ENCODE results near the gene MYO5C. TPM values are rescaled to one million over a fixed set of nuclear protein-coding genes. Genes with fewer than 3 reads are reported as not detected.

The MYO5C gene
- total and polyA plus RNA-seq, 3 donors from 2014 or later: 9.3 to 47.6 (median 40.0) TPM

DNA sequence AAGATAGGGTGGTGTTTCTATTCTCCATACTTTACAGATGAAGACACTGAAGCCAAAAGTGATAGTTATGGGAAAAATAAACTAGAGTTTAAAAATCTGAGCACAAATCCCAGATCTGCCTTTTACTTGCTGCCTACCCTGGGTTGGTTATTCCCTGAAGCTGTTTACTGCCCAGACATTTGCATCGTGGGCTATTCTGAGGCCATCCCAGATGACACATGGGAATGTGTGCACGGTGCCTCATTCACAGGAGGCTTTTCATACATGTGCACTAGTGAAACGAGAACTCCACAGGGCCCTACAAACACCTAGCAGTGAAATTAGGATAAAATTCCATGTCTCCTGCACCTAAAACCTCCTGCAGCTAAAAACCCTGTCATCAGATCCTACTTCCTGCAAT is 17.5 kb downstream of the MYO5C start:
- no peak overlapping the region for H3K4me3 ChIP-seq
- intact Hi-C loops (cut with DNase I; ENCODE audit: low total_unique reads): no loop called here
- TF ChIP-seq CTCF (IDR thresholded peaks at IDR 0.05) (no peak), POLR2A (IDR thresholded peaks at IDR 0.05) (no peak)
- no peaks in the 10 kb centered on the region for H3K36me3 ChIP-seq (ENCODE audit: low read depth, missing control alignments)
- peaks cover 9% of the 10 kb centered on the region for H3K4me1 ChIP-seq
- H3K9me3 ChIP-seq: no peaks in the 10 kb centered on the region
- H3K27me3 ChIP-seq: no peaks in the 10 kb centered on the region
- DNase-seq: no peak
- no peak overlapping the region for H3K27ac ChIP-seq
- 81 to 90% methylated on average over 3 of the region's 3 CpGs for WGBS, 2 donors

DNA sequence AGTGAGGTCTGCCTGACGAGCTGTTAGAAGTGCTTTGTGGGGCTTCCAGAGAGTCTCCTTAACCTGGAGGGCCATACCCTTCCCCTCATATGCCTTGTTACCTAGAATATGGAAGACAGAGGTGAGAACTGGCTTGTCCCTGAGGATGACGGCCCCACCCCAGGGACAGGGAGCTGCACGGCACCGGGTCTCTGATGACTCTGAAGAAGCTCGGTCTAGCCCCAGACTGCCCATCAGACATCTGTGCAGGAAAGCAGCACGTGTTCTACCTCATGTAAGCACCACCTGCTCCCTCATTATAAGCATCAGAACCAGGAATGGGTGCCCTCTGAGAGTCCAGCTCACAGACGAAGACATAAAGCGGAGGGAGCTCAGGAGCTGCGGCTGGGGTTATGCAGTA is 18.0 kb downstream of the MYO5C start:
- H3K27me3 ChIP-seq: no peaks in the 10 kb centered on the region
- H3K4me1 ChIP-seq: peaks cover 3% of the 10 kb centered on the region
- H3K27ac ChIP-seq: no peak overlapping the region
- no peak for DNase-seq
- H3K4me3 ChIP-seq: no peak overlapping the region
- H3K36me3 ChIP-seq (ENCODE audit: low read depth, missing control alignments): no peaks in the 10 kb centered on the region
- H3K9me3 ChIP-seq: no peaks in the 10 kb centered on the region
- no peak for TF ChIP-seq POLR2A (IDR thresholded peaks at IDR 0.05)
- no peak for TF ChIP-seq CTCF (IDR thresholded peaks at IDR 0.05)
- intact Hi-C loops (cut with DNase I; ENCODE audit: low total_unique reads): no loop called here
- WGBS, 2 donors: 91 to 94% methylated on average over 9 of the region's 9 CpGs

- TF ChIP-seq CTCF (IDR thresholded peaks at IDR 0.05): no peak
- no peak for TF ChIP-seq POLR2A (IDR thresholded peaks at IDR 0.05)
- Histone ChIP-seq H3K4me1 (no peaks in the 10 kb centered on the region), H3K9me3 (no peaks in the 10 kb centered on the region), H3K36me3 (ENCODE audit: low read depth, missing control alignments) (no peaks in the 10 kb centered on the region), H3K4me3 (no peak overlapping the region), H3K27ac (no peak overlapping the region), H3K27me3 (no peaks in the 10 kb centered on the region)
- 84 to 87% methylated on average over 7 of the region's 7 CpGs for WGBS, 2 donors
- intact Hi-C loops (cut with DNase I; ENCODE audit: low total_unique reads): no loop called here
- DNase-seq: no peak
Measured at GRCh38 chr15:52276256-52276770, 19.3 kb downstream of the MYO5C start.

DNA sequence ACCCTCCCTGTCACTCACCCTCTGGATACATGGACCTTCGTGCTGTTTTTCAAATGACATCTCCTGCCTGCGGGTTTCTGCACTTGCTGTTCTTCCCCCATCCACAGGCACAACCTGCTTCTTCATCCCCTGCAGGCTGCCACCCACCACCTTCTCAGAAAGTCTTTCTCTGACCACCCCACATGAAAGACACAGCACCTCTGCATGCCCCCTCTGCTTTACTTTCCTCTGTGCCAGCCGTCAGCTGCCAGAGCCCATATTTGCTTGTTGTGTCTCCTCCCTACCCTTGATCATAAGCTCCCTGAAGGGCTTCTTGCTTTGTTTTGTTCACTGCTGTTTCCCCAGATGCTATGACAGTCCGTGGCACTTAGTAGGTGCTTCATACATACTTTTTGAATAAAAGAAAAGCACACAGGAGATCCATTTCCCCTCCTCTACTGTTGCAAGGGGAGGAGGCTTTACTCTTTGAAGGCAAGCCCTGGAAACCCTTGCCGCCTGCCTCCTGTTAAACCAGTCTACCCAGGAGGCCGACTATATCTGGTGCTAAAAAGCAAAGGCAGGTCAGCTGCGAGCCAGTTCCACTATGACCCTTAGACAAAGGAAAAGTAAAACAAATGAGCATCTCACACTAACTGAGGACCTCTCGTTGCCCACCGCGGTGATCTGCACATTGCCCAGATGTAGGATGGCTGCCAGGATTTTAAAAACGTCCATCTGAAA is 31.9 kb downstream of the MYO5C start:
- WGBS, 2 donors: 81 to 89% methylated on average over 11 of the region's 11 CpGs
- intact Hi-C loops (cut with DNase I; ENCODE audit: low total_unique reads): no loop called here
- H3K4me3 ChIP-seq: no peak overlapping the region
- H3K4me1 ChIP-seq: peaks cover 21% of the 10 kb centered on the region
- no peaks in the 10 kb centered on the region for H3K9me3 ChIP-seq
- no peak for DNase-seq
- no peaks in the 10 kb centered on the region for H3K36me3 ChIP-seq (ENCODE audit: low read depth, missing control alignments)
- H3K27ac ChIP-seq: no peak overlapping the region
- no peaks in the 10 kb centered on the region for H3K27me3 ChIP-seq
- TF ChIP-seq CTCF (IDR thresholded peaks at IDR 0.05) (no peak), POLR2A (IDR thresholded peaks at IDR 0.05) (no peak)

DNA sequence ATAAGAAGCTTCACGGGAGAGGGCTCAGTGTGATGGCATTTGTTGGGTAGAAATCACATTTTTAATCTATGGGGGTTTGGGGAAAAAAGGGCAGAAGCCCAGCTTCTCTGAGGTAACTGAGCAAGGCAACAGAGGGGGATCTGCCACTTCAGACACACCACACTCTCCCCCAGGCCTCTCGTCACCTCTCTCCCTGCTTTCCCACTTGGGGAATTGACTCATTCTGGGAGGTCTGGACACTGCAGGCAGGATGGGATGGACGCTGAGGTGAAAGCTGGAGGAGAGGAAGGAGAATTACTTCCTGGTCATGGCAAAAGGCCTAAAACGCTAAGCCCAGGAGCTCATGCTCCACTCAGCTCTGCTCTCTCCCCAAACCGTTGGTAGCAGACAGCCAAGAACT is 33.2 kb downstream of the MYO5C start:
- no peaks in the 10 kb centered on the region for H3K9me3 ChIP-seq
- 68 to 72% methylated on average over 5 of the region's 5 CpGs for WGBS, 2 donors
- no peaks in the 10 kb centered on the region for H3K27me3 ChIP-seq
- peak overlapping the region; percentile 8 to 74 for H3K27ac ChIP-seq
- no peaks in the 10 kb centered on the region for H3K36me3 ChIP-seq (ENCODE audit: low read depth, missing control alignments)
- TF ChIP-seq POLR2A (IDR thresholded peaks at IDR 0.05) (no peak), CTCF (IDR thresholded peaks at IDR 0.05) (no peak)
- DNase-seq: no peak
- H3K4me3 ChIP-seq: no peak overlapping the region
- intact Hi-C loops (cut with DNase I; ENCODE audit: low total_unique reads): no loop called here
- H3K4me1 ChIP-seq: peaks cover 21% of the 10 kb centered on the region

Measured in testis (tissue), 3 donors.